Ureter (tissue), 1 donor: ENCODE measurements around the gene GIGYF1. TPM values are rescaled to one million over a fixed set of nuclear protein-coding genes. Genes with fewer than 3 reads are reported as not detected.
"Not testable (repeated sequence)": the region's sequence is repeated elsewhere in the genome, so short reads cannot be mapped to it uniquely, and the experiment has no call there.

Experiments used
- DNase-seq: peaks from one replicate; pipeline ENCODE4 v3.0.0-alpha.2; 2020; ENCODE audit warnings: low spot score
- total RNA-seq: library from RNA; stranded (reverse); gene quantifications from one replicate; pipeline ENCODE4 v1.2.4, GENCODE V29; 2023
- donor health status: DM: yes; HTN: yes; CAD: no.

Gene GIGYF1
- total RNA-seq, 1 donor from 2014 or later = 44.9 TPM

DNA sequence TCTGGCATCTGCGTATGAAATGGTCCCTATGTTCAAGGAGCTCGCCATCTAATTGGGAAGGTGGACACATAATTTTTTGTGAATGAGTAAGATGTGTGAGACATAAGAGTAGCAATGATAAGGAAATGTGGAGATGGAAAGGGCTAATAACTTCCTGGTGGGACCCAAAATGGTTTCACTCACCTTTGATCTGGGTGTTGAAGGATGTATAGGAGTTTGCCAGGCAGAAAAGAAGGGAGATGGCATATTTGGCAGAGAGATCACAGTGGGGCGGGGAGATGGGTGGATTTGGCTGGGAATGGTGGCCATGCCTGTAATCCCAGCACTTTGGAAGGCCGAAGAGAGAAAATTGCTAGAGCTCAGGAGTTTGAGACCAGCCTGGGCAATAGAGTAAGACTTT is 16.4 kb upstream of the GIGYF1 start:
- no peak for DNase-seq

- DNase-seq = no peak
Observed at GRCh38 chr7:100708395-100708794, 14.3 kb upstream of the GIGYF1 start.

DNA sequence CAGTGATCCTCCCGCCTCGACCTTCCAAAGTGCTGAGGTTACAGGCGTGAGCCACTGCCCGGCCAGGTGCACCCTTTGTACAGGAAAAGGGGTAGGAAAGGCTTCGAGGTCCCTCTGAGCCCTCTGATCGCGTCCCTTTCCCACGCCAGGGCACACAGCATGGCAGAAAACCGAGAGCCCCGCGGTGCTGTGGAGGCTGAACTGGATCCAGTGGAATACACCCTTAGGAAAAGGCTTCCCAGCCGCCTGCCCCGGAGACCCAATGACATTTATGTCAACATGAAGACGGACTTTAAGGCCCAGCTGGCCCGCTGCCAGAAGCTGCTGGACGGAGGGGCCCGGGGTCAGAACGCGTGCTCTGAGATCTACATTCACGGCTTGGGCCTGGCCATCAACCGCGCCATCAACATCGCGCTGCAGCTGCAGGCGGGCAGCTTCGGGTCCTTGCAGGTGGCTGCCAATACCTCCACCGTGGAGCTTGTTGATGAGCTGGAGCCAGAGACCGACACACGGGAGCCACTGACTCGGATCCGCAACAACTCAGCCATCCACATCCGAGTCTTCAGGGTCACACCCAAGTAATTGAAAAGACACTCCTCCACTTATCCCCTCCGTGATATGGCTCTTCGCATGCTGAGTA is 12.7 kb upstream of the GIGYF1 start:
- no peak for DNase-seq

- peak; percentile 99 for DNase-seq
Observed at GRCh38 chr7:100705753-100706671, 12.0 kb upstream of the GIGYF1 start, which contains the start of gene POP7. Gene POP7, plus strand, starts transcription at chr7:100706121. Its CDS starts 710 bp downstream, at chr7:100706831.

DNA sequence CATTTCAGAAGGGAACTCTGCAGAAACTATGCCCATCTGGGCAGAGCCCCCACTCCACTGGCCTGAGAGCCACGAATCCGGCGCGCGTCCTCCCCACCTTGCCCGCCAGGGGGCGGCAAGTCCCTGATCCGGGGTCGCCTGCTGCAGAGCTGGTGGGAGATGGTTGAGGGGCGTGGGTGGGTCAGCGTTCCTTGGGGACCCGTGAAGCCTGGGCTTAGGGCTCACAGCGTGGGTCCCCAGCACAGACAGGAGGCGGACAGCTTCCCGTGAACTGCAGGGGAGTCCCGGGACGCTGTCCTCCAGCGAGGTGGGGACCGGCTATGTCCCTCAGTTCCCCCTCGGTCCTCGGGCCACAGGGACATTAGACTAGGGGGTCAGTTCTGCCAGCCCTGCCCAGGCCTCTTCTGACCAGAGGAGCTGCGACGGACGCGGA is 11.3 kb upstream of the GIGYF1 start:
- DNase-seq = peak; percentile 82

- not testable (repeated sequence) for DNase-seq
Observed at GRCh38 chr7:100701089-100701488, 7.0 kb upstream of the GIGYF1 start.

GRCh38 chr7:100699018-100699417 is 5.0 kb upstream of the GIGYF1 start:
- no peak for DNase-seq

GRCh38 chr7:100696123-100696521 is 2.1 kb upstream of the GIGYF1 start:
- DNase-seq = no peak

DNA sequence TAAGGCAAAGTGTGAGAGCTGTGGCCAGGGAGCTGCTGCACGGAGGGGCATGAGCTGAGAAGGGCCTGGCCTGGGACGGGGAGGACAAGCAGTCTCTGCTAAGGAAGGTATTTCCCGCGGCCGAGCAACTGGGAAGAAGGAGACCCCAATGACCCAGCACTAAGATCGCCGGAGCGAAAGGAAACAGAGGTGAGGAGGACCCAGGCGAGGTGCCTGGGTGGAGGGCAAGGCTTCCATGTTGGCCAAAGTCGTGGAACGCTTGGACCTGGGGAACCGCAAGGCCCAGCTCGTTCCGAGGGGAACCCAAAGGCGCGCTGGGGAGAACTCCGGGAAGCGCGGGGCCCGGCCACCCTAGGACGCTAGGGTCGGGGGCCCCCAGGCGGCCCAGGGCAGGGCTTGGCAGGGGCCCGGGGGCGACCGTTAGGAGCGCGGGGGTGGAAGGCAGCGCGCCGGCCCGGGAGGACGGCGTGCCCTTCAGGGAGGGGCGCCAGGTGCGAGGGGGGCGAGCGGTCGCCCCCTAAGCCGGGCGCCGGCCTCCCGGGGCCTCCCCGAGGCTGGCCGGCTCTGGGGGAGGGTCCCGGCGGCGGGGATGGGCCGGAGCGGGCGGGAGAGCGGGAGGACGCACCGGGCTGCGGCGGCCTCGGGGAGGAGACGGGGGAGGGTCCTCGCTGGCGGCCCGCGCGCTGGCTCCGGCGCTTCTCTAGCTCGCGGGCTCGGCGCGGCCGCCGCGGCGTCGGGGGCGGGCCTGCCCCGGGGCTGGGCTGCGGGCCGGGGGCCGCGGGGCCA is 545 bp downstream of the GIGYF1 start:
- peak; percentile 47 for DNase-seq

GRCh38 chr7:100692578-100692961 is 1.5 kb downstream of the GIGYF1 start:
- no peak for DNase-seq

DNA sequence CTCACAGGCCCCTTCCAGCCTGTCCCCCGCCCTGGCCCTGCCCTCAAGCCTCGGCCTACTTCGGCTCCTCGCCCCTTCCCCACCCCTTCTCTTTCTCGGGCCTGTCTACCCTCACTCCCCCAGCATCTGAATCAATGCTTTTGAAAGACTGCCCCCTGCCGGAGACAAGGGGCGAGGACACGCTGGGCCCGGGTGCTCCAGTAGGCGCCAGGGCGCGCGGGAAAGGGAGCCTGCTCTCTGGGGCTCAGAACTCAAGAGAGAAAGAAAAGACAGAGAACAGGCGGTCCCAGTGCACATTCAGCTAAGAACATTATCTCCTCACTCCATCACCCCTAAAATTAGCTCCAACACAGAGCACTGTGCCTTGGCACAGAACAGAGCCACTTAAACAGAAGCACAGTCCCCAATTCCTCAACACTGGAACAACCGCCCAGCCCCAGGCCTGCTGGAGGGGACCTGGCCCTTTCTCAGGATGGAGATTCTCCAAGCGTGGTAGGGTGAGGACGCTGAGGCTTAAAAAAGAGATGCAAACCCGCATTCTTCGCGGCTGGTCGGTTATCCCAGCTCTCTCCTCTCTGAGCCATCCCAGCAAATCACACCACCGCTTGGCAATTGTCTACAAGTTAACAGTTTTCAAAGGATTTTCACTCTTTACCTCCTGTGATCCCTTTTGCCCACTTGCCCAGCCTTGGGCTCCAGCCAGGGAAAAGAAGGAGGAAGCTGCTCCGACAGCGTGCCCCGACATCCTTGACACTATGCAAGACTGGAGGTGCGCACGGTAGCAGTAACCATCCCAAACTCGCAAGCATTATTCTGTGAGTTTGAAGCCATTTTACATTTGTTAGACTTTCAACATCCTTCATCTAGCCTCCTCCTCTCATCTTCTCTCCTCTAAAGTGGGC is 2.1 kb downstream of the GIGYF1 start:
- DNase-seq = peak; percentile 83

GRCh38 chr7:100689230-100690135 is 4.6 kb downstream of the GIGYF1 start:
- no peak for DNase-seq

- no peak for DNase-seq
Observed at GRCh38 chr7:100688326-100688860, 5.7 kb downstream of the GIGYF1 start.

DNA sequence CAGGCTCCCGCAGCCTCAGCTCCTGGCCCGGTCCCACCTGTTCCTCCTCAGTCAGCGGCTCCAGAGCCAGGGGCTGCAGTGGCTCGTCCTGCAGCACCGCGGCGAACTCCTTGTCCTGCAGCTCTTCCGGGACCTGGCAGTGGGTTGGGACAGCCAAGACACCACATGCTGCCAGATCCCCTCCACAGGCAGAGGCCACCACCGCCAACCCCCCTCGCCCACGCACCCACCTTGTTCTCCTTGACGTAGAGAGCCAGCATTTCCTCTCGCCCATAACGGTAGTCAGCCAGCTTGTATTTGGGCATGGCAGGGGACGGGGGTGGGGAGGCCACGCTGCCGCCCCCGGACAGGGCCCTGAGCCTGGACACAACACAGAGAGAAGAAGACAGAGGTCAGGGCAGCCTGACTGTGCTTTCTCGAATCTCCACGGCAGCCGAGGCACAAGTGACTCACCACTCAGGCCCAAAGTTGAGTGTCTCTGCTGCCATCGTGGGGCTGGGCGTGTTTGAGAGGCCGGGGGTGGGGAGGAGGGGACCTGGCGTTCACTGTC is 6.2 kb downstream of the GIGYF1 start:
- DNase-seq = no peak

- DNase-seq = no peak
Observed at GRCh38 chr7:100687261-100687660, 6.8 kb downstream of the GIGYF1 start.

DNA sequence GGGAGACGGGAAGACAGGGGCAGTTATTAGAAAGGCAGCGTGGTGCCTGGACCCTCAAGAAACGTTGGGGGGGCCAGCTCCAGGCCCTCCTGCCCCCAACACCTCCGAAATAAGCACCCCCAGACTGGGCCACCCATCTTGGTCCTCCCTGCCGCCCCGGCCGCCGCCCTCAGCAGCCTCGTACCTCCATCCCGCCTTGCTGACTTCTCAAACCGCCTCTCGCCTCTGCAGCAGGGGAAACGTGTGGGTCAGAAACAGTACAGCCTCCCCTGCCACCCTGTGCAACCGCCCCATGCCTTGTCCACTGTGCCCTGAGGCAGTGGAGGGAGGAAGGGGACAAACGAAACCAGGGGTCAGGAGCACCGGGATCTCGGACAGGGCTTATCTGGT is 7.2 kb downstream of the GIGYF1 start:
- no peak for DNase-seq

DNA sequence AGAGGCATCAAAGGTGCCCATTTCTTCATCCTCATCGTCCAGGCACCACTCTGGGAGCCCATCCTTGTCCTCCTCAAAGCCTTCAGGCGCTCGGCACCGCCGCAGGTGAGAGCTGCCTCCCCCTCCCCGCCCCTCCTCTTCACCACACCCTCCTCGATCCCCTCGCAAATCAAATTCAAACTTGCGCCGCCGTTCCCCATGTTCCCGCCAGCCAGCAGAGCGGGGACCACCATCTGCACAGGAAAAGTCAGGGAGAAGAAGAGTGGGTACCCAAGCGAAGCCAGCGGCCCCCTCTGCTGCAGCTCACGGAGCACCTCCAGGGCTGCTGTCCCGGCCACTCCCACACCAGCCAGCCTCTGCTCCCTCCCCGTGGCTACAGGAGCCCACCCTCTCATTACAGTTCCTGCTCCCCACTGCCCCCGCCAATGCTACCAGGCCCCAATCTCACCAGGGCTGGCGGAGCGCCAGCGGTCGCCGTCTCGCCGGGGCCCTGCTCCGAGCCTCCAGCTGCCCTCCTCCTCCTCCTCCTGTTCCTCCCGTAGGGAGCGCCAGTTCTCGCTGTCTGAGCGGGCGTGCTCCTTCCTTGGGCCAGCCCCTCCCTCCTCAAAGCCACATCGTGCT is 7.7 kb downstream of the GIGYF1 start:
- DNase-seq = no peak

DNA sequence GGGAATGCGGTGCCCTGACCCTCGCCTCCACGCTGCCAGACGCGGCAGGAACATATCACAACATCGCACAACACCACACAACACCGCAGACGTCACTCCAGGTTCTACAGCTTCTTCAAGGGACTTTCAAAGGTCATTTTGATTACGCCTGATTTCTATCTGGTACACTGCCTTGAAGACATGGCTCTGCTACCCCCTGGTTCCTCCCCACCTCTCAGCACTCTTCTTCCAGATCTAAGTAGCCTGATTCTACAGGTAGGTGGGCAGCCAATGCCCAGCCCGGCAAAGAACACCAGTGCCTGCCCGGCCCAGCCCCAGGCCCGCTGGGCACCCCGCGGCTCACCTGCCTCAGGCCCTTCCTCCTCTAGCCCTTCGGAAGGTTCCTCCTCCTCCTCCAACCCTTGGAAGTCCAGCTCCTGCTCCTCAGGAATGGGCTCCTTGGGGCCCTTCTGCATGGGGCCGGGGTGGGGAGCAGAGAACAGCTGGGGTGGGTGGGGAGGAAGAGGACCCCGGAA is 8.4 kb downstream of the GIGYF1 start:
- no peak for DNase-seq
